ENCODE data around the gene GDF7. TPM values are rescaled to one million over a fixed set of nuclear protein-coding genes. Genes with fewer than 3 reads are reported as not detected.

GDF7 gene
- total RNA-seq, 1 donor from 2014 or later: 12.8 TPM

GRCh38 chr2:20622731-20623130 lies 44.2 kb upstream of the GDF7 start:
- Mint-ChIP-seq H3K27ac (ENCODE audit: unreplicated experiment) (no peak overlapping the region), H3K4me1 (ENCODE audit: low read depth) (peaks cover 29% of the 10 kb centered on the region), H3K36me3 (ENCODE audit: low read depth) (peaks cover 4% of the 10 kb centered on the region), H3K4me3 (ENCODE audit: unreplicated experiment) (no peak overlapping the region), H3K27me3 (ENCODE audit: low read depth) (no peaks in the 10 kb centered on the region), H3K9me3 (ENCODE audit: low read depth) (no peaks in the 10 kb centered on the region)
- TF ChIP-seq CTCF (IDR thresholded peaks at IDR 0.05): no peak
- DNase-seq (ENCODE audit: low spot score): peak; percentile 75

- DNase-seq (ENCODE audit: low spot score): peak; percentile 35
- TF ChIP-seq CTCF (IDR thresholded peaks at IDR 0.05): no peak
- Mint-ChIP-seq H3K36me3 (ENCODE audit: low read depth) (peaks cover 4% of the 10 kb centered on the region), H3K4me3 (ENCODE audit: unreplicated experiment) (no peak overlapping the region), H3K9me3 (ENCODE audit: low read depth) (no peaks in the 10 kb centered on the region), H3K27me3 (ENCODE audit: low read depth) (no peaks in the 10 kb centered on the region), H3K4me1 (ENCODE audit: low read depth) (peaks cover 24% of the 10 kb centered on the region), H3K27ac (ENCODE audit: unreplicated experiment) (no peak overlapping the region)
Measured at GRCh38 chr2:20623241-20623640, 43.7 kb upstream of the GDF7 start.

- H3K27ac Mint-ChIP-seq (ENCODE audit: unreplicated experiment): no peak overlapping the region
- H3K36me3 Mint-ChIP-seq (ENCODE audit: low read depth): peaks cover 4% of the 10 kb centered on the region
- no peaks in the 10 kb centered on the region for H3K27me3 Mint-ChIP-seq (ENCODE audit: low read depth)
- no peaks in the 10 kb centered on the region for H3K9me3 Mint-ChIP-seq (ENCODE audit: low read depth)
- peaks cover 19% of the 10 kb centered on the region for H3K4me1 Mint-ChIP-seq (ENCODE audit: low read depth)
- no peak for TF ChIP-seq CTCF (IDR thresholded peaks at IDR 0.05)
- DNase-seq (ENCODE audit: low spot score): peak; percentile 94
- no peak overlapping the region for H3K4me3 Mint-ChIP-seq (ENCODE audit: unreplicated experiment)
Measured at GRCh38 chr2:20623741-20624155, 43.2 kb upstream of the GDF7 start.

GRCh38 chr2:20624156-20624883 lies 42.6 kb upstream of the GDF7 start:
- Mint-ChIP-seq H3K27ac (ENCODE audit: unreplicated experiment) (no peak overlapping the region), H3K9me3 (ENCODE audit: low read depth) (no peaks in the 10 kb centered on the region), H3K4me1 (ENCODE audit: low read depth) (peaks cover 15% of the 10 kb centered on the region), H3K36me3 (ENCODE audit: low read depth) (peaks cover 4% of the 10 kb centered on the region), H3K4me3 (ENCODE audit: unreplicated experiment) (no peak overlapping the region), H3K27me3 (ENCODE audit: low read depth) (no peaks in the 10 kb centered on the region)
- no peak for TF ChIP-seq CTCF (IDR thresholded peaks at IDR 0.05)
- DNase-seq (ENCODE audit: low spot score): peak; percentile 86

GRCh38 chr2:20624884-20625485 lies 42.0 kb upstream of the GDF7 start:
- Mint-ChIP-seq H3K4me3 (ENCODE audit: unreplicated experiment) (no peak overlapping the region), H3K27ac (ENCODE audit: unreplicated experiment) (no peak overlapping the region), H3K27me3 (ENCODE audit: low read depth) (no peaks in the 10 kb centered on the region), H3K9me3 (ENCODE audit: low read depth) (no peaks in the 10 kb centered on the region), H3K36me3 (ENCODE audit: low read depth) (peaks cover 4% of the 10 kb centered on the region), H3K4me1 (ENCODE audit: low read depth) (peaks cover 13% of the 10 kb centered on the region)
- TF ChIP-seq CTCF (IDR thresholded peaks at IDR 0.05): no peak
- peak; percentile 79 for DNase-seq (ENCODE audit: low spot score)
